Breast epithelium (tissue), 3 donors: Measurements from ENCODE around the gene SCFD1.
"Not testable (repeated sequence)": the region's sequence is repeated elsewhere in the genome, so short reads cannot be mapped to it uniquely, and the experiment has no call there.

Experiments used
- POLR2A ChIP-seq: fragments of 450-650 bp; IDR thresholded peaks from one replicate; pipeline ENCODE4 v1.6.1; 2016; ENCODE audit warnings: antibody characterized with exemption, mild to moderate bottlenecking, moderate library complexity
- TF ChIP-seq, protein P1 (sequence below), 3 donors: fragments of 450-650 bp; IDR thresholded peaks; one replicate each; pipeline ENCODE4 v1.5.1; 2016 to 2017; ENCODE audit warnings: antibody characterized with exemption in 3 of 3, mild to moderate bottlenecking in 3 of 3, moderate library complexity in 3 of 3

DNA sequence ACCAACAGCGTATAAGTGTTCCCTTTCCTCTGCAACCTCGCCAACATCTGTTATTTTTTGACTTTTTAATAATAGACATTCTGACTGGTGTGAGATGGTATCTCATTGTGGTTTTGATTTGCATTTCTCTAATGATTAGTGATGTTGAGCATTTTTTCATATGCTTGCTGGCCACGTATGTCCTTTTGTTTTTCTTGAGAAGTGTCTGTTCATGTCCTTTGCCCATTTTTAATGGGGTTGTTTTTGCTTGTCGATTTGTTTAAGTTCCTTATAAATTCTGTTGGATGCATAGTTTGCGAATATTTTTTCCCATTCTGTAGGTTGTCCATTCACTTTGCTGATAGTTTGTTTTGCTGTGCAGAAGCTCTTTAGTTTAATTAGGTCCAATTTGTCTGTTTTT lies 22.3 kb downstream of the SCFD1 start:
- TF ChIP-seq, protein P1, sequence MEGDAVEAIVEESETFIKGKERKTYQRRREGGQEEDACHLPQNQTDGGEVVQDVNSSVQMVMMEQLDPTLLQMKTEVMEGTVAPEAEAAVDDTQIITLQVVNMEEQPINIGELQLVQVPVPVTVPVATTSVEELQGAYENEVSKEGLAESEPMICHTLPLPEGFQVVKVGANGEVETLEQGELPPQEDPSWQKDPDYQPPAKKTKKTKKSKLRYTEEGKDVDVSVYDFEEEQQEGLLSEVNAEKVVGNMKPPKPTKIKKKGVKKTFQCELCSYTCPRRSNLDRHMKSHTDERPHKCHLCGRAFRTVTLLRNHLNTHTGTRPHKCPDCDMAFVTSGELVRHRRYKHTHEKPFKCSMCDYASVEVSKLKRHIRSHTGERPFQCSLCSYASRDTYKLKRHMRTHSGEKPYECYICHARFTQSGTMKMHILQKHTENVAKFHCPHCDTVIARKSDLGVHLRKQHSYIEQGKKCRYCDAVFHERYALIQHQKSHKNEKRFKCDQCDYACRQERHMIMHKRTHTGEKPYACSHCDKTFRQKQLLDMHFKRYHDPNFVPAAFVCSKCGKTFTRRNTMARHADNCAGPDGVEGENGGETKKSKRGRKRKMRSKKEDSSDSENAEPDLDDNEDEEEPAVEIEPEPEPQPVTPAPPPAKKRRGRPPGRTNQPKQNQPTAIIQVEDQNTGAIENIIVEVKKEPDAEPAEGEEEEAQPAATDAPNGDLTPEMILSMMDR (IDR thresholded peaks at IDR 0.05) = not testable (repeated sequence)
- TF ChIP-seq POLR2A = not testable (repeated sequence)
